DND-41 (cell line): ENCODE results near the gene M6PR.

ENCODE experiments used
- ATAC-seq: fragments of 200-7000 bp; cut with Tn5 transposase; 3 replicates; pipeline ENCODE4 v1.9.1; 2021; ENCODE audit warnings: low read depth; ENCODE audit not compliant: insufficient read depth
- DNase-seq: peaks from one replicate; pipeline ENCODE4 v3.0.0-alpha.2; 2020
- H2AFZ ChIP-seq: 2 replicates; pipeline ENCODE4 v1.6.0; 2012; ENCODE audit warnings: low read depth, low read length
- H3K27ac ChIP-seq: 2 replicates; pipeline ENCODE4 v1.5.1; 2012; ENCODE audit warnings: low read length, inconsistent platforms
- H3K27me3 ChIP-seq: fragments of 200-600 bp; sonication (generic); 2 replicates; pipeline ENCODE4 v1.6.0; 2012; ENCODE audit warnings: low read length, mild to moderate bottlenecking, inconsistent platforms; ENCODE audit not compliant: insufficient read depth, poor library complexity
- H3K36me3 ChIP-seq: 2 replicates; pipeline ENCODE4 v1.5.1; 2012; ENCODE audit warnings: low read length, inconsistent platforms; ENCODE audit not compliant: insufficient read depth
- H3K4me1 ChIP-seq: 2 replicates; pipeline ENCODE4 v1.5.1; 2012; ENCODE audit warnings: mild to moderate bottlenecking, low read length; ENCODE audit not compliant: insufficient read depth
- H3K4me2 ChIP-seq: 2 replicates; pipeline ENCODE4 v1.6.0; 2012; ENCODE audit warnings: mild to moderate bottlenecking, moderate library complexity, low read length, inconsistent platforms; ENCODE audit not compliant: insufficient read depth
- H3K4me3 ChIP-seq, 2 experiments: fragments of 200-600 bp in 1 of 2; shearing (Covaris generic) in 1 of 2; 2 replicates each; pipeline ENCODE4 v1.5.1; 2012 to 2016; ENCODE audit warnings: inconsistent platforms in 2 of 2, low read length in 2 of 2, mild to moderate bottlenecking in 2 of 2, low read depth in 1 of 2, moderate library complexity in 1 of 2
- H3K79me2 ChIP-seq: 2 replicates; pipeline ENCODE4 v1.6.0; 2012; ENCODE audit warnings: low read length, inconsistent platforms; ENCODE audit not compliant: insufficient read depth
- H3K9ac ChIP-seq: 2 replicates; pipeline ENCODE4 v1.6.0; 2012; ENCODE audit warnings: low read depth, mild to moderate bottlenecking, inconsistent platforms, low read length, moderate library complexity
- H3K9me3 ChIP-seq: 2 replicates; pipeline ENCODE4 v1.5.1; 2012; ENCODE audit warnings: low read length, moderate library complexity, mild to moderate bottlenecking, inconsistent platforms; ENCODE audit not compliant: insufficient read depth, severe bottlenecking
- H4K20me1 ChIP-seq: 2 replicates; pipeline ENCODE4 v1.6.0; 2012; ENCODE audit warnings: low read length; ENCODE audit not compliant: insufficient read depth
- EZH2 ChIP-seq: IDR thresholded peaks from 3 replicates; pipeline ENCODE4 v1.6.1; 2012; ENCODE audit warnings: borderline replicate concordance, low read depth, mild to moderate bottlenecking, moderate library complexity, low read length, inconsistent platforms; ENCODE audit not compliant: severe bottlenecking
- TF ChIP-seq, protein P1 (sequence below): IDR thresholded peaks from 2 replicates; pipeline ENCODE4 v1.5.1; 2012; ENCODE audit warnings: borderline replicate concordance, low read length, moderate library complexity, mild to moderate bottlenecking; ENCODE audit not compliant: poor library complexity, severe bottlenecking; ENCODE audit errors: extremely low read depth

The M6PR gene

DNA sequence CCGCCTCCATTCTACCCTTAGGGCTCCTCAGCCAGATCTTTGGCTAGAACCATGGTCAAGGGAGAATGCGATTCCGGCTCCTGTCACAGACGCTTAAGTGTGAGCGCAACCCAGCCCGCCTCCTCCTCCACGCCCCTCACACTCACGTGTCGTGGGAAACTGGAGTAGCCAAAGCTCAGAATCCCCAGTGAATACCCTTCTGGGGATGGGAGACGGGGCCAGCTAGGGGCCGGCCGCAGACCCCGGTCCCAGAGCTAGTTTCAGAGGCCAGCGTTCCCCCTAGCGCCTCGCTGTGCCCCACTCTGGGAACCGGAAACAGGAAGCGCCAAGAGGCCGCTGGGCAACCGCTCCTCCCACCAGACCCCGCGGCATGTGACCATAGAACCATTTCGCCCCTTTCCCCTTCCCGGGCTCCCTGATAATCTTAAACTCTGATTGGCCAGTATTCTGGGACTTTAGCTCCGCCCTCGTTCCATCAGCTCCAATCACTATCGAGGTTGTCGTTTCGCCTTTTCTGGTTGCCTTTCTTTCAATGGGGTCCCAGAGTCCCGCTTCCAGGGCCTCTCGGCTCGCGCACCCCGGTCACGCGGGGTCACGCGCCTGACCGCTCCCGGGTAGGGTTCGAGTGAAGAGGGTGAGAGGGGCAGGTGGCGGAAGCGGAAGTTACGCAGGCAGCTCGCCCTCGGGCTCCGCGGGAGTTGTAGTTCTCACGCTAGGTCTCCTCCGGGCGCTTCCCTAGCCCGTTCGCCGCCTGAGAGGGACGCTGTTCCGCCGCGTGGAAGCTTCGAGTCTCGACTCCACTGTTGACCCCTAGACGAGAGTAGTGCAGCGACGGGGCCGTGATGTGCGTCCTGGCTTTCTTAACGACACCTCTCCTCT lies at the start of gene M6PR:
Gene M6PR (minus strand): TSS at position 304 of the 879 bp plus-strand sequence. CDS start 3,241 bp downstream, outside the sequence.
- peaks cover 63% of the 10 kb centered on the region for H3K79me2 ChIP-seq
- peaks cover 15% of the 10 kb centered on the region for H3K9me3 ChIP-seq
- H3K36me3 ChIP-seq, result peaks cover 38% of the 10 kb centered on the region
- peak within 1 kb of the TSS; percentile 77 for H3K4me2 ChIP-seq
- DNase-seq (peak; percentile 95), ATAC-seq (peak; percentile 87)
- TF ChIP-seq, protein P1, sequence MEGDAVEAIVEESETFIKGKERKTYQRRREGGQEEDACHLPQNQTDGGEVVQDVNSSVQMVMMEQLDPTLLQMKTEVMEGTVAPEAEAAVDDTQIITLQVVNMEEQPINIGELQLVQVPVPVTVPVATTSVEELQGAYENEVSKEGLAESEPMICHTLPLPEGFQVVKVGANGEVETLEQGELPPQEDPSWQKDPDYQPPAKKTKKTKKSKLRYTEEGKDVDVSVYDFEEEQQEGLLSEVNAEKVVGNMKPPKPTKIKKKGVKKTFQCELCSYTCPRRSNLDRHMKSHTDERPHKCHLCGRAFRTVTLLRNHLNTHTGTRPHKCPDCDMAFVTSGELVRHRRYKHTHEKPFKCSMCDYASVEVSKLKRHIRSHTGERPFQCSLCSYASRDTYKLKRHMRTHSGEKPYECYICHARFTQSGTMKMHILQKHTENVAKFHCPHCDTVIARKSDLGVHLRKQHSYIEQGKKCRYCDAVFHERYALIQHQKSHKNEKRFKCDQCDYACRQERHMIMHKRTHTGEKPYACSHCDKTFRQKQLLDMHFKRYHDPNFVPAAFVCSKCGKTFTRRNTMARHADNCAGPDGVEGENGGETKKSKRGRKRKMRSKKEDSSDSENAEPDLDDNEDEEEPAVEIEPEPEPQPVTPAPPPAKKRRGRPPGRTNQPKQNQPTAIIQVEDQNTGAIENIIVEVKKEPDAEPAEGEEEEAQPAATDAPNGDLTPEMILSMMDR, result peak; percentile 78
- TF ChIP-seq EZH2, result no peak
- H2AFZ ChIP-seq, result peak within 1 kb of the TSS; percentile 93
- H4K20me1 ChIP-seq, result peaks cover 18% of the 10 kb centered on the region; the same call in 1 of the 2 replicates
- H3K4me1 ChIP-seq, result peaks cover 34% of the 10 kb centered on the region
- H3K9ac ChIP-seq, result peak within 1 kb of the TSS; percentile 67
- no peaks in the 10 kb centered on the region for H3K27me3 ChIP-seq
- peak within 1 kb of the TSS; percentile 88 for H3K27ac ChIP-seq
- H3K4me3 ChIP-seq, result peak within 1 kb of the TSS; percentile 84 to 86

DNA sequence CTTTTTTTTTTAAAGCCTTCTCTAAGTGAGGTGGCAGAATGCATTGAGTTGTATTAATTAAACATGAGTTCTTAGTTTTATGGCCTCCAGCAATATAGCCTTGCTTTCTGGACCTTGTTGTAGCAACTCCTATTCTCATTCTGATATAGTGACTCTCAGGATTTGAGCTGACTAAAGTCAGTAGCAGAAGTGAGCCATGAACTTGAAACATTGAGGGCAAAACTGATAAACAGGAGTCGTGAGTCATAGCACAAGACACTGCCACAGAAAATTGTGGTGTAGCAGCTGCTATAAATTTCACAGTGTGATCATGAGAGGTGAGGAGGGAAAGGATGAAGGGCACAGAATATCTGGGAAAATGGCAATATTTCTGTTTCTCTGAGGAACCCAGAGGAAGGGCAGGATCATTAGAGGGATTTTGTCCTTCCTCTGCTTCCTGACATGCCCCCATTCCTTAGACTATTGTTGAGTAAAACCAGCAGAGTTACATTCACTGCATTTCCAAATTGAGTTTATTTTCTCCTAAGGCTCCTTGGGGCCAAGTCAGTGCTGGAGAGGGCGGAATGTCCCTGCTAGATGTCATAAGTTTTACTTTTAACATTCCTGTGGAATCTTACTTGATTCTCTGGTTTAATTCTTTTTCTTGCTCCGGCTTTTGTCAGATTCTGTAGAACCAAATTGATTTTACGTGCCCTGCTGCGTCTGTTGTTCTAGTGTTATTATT lies 47.4 kb upstream of the M6PR start:
- H3K4me1 ChIP-seq, result no peaks in the 10 kb centered on the region
- H2AFZ ChIP-seq, result no peak overlapping the region
- no peaks in the 10 kb centered on the region for H3K79me2 ChIP-seq
- TF ChIP-seq, protein P1, result no peak
- no peak for TF ChIP-seq EZH2
- H3K9me3 ChIP-seq, result no peaks in the 10 kb centered on the region
- no peak overlapping the region for H3K27ac ChIP-seq
- DNase-seq, result no peak
- no peak for ATAC-seq
- no peaks in the 10 kb centered on the region for H3K27me3 ChIP-seq
- no peaks in the 10 kb centered on the region for H3K36me3 ChIP-seq
- H3K9ac ChIP-seq, result no peak overlapping the region
- H3K4me3 ChIP-seq, result no peak overlapping the region
- no peak overlapping the region for H3K4me2 ChIP-seq
- no peaks in the 10 kb centered on the region for H4K20me1 ChIP-seq

DNA sequence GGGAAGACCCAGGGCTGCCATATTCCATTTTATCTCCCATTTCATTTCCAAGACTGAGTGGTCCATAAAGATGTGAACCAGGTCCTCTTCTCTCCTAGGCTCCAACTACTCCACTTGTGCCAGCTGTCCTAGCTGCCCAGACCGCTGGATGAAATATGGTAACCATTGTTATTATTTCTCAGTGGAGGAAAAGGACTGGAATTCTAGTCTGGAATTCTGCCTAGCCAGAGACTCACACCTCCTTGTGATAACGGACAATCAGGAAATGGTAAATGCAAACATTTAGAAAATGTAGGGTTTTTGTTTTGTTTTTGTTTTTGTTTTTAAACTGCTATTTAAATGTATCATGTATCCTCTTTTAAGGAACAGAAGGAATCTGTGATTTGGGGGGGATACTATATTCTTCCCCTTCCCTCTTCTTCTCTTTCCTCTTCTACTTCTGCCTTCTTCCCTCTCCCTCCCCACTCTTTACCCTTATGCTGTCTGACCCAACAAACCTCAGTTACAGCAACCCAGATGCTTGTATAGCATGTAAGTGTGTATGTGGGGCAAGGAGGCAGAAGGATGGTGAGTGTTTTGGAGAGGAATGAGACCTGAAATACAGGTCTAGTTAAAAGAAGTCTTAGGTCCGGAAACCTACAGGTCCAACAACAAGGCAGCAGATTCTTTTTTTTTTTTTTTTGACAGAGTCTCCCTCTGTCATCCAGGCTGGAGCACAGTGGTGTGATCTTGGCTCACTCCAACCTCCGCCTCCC lies 45.8 kb upstream of the M6PR start:
- H3K79me2 ChIP-seq, result no peaks in the 10 kb centered on the region
- H3K36me3 ChIP-seq, result no peaks in the 10 kb centered on the region
- H3K9me3 ChIP-seq, result no peaks in the 10 kb centered on the region
- H3K27me3 ChIP-seq, result no peaks in the 10 kb centered on the region
- ATAC-seq, result no peak
- no peaks in the 10 kb centered on the region for H3K4me1 ChIP-seq
- no peaks in the 10 kb centered on the region for H4K20me1 ChIP-seq
- H3K9ac ChIP-seq, result no peak overlapping the region
- no peak for DNase-seq
- no peak overlapping the region for H3K27ac ChIP-seq
- H3K4me2 ChIP-seq, result no peak overlapping the region
- H3K4me3 ChIP-seq, result no peak overlapping the region
- no peak overlapping the region for H2AFZ ChIP-seq
- TF ChIP-seq EZH2, result no peak
- TF ChIP-seq, protein P1, result no peak
